ENCODE measurements around the gene RIMBP2.

DNA sequence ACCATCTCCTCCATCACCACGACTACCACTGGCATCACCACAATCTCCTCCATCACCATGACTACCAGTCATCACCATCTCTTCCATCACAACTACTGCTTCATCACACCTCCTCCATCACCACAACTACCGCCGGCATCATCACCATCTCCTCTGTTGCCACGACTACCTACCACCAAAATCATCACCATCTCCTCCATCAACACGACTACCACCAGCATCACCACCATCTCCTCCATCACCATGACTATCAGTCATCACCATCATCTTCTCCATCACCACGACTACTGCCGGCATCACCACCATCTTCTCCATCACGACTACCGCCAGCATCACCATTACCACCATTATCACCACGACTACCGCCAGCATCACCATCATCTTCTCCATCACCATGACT lies 89.5 kb downstream of the RIMBP2 start:
- TF ChIP-seq, protein P1, sequence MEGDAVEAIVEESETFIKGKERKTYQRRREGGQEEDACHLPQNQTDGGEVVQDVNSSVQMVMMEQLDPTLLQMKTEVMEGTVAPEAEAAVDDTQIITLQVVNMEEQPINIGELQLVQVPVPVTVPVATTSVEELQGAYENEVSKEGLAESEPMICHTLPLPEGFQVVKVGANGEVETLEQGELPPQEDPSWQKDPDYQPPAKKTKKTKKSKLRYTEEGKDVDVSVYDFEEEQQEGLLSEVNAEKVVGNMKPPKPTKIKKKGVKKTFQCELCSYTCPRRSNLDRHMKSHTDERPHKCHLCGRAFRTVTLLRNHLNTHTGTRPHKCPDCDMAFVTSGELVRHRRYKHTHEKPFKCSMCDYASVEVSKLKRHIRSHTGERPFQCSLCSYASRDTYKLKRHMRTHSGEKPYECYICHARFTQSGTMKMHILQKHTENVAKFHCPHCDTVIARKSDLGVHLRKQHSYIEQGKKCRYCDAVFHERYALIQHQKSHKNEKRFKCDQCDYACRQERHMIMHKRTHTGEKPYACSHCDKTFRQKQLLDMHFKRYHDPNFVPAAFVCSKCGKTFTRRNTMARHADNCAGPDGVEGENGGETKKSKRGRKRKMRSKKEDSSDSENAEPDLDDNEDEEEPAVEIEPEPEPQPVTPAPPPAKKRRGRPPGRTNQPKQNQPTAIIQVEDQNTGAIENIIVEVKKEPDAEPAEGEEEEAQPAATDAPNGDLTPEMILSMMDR (IDR thresholded peaks at IDR 0.05; ENCODE audit: insufficient read depth, low read length) = no peak
- TF ChIP-seq, protein P2, sequence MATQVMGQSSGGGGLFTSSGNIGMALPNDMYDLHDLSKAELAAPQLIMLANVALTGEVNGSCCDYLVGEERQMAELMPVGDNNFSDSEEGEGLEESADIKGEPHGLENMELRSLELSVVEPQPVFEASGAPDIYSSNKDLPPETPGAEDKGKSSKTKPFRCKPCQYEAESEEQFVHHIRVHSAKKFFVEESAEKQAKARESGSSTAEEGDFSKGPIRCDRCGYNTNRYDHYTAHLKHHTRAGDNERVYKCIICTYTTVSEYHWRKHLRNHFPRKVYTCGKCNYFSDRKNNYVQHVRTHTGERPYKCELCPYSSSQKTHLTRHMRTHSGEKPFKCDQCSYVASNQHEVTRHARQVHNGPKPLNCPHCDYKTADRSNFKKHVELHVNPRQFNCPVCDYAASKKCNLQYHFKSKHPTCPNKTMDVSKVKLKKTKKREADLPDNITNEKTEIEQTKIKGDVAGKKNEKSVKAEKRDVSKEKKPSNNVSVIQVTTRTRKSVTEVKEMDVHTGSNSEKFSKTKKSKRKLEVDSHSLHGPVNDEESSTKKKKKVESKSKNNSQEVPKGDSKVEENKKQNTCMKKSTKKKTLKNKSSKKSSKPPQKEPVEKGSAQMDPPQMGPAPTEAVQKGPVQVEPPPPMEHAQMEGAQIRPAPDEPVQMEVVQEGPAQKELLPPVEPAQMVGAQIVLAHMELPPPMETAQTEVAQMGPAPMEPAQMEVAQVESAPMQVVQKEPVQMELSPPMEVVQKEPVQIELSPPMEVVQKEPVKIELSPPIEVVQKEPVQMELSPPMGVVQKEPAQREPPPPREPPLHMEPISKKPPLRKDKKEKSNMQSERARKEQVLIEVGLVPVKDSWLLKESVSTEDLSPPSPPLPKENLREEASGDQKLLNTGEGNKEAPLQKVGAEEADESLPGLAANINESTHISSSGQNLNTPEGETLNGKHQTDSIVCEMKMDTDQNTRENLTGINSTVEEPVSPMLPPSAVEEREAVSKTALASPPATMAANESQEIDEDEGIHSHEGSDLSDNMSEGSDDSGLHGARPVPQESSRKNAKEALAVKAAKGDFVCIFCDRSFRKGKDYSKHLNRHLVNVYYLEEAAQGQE (IDR thresholded peaks at IDR 0.05; ENCODE audit: insufficient replicate concordance, low read depth) = no peak
- TF ChIP-seq POLR2AphosphoS5 (IDR thresholded peaks at IDR 0.05; ENCODE audit: low read depth) = no peak

All from HL-60 (cell line).